NT2/D1 (cell line): Measurements from ENCODE around the gene KIAA1217.

Experiments
- DNase-seq: peaks from one replicate; pipeline ENCODE4 v3.0.0-alpha.2; 2011; ENCODE audit warnings: low read depth, low spot score
- H3K27me3 ChIP-seq: 2 replicates; pipeline ENCODE4 v1.6.0; 2011; ENCODE audit warnings: mild to moderate bottlenecking; ENCODE audit not compliant: insufficient read length, insufficient read depth
- H3K36me3 ChIP-seq: 2 replicates; pipeline ENCODE4 v1.6.1; 2011; ENCODE audit warnings: mild to moderate bottlenecking, low read length, mixed read lengths; ENCODE audit not compliant: insufficient read depth, insufficient read length
- H3K4me1 ChIP-seq: 2 replicates; pipeline ENCODE4 v1.5.1; 2011; ENCODE audit not compliant: insufficient read depth, insufficient read length
- H3K4me3 ChIP-seq: 2 replicates; pipeline ENCODE4 v1.5.1; 2011; ENCODE audit warnings: low read depth; ENCODE audit not compliant: insufficient read length
- H3K9ac ChIP-seq: 2 replicates; pipeline ENCODE4 v1.6.0; 2011; ENCODE audit warnings: low read depth; ENCODE audit not compliant: insufficient read length
- H3K9me3 ChIP-seq: 2 replicates; pipeline ENCODE4 v1.5.1; 2011; ENCODE audit warnings: mild to moderate bottlenecking, low read length; ENCODE audit not compliant: insufficient read depth
- SUZ12 ChIP-seq: IDR thresholded peaks from 2 replicates; pipeline ENCODE4 v1.6.1; 2011; ENCODE audit not compliant: insufficient read length, insufficient read depth; ENCODE audit errors: extremely low read depth
- YY1 ChIP-seq: IDR thresholded peaks from 2 replicates; pipeline ENCODE4 v1.6.1; 2011; ENCODE audit not compliant: insufficient read length, insufficient read depth
- ZNF274 ChIP-seq: IDR thresholded peaks from 2 replicates; pipeline ENCODE4 v1.6.1; 2011; ENCODE audit warnings: mild to moderate bottlenecking, low read depth, low read length

Gene KIAA1217

DNA sequence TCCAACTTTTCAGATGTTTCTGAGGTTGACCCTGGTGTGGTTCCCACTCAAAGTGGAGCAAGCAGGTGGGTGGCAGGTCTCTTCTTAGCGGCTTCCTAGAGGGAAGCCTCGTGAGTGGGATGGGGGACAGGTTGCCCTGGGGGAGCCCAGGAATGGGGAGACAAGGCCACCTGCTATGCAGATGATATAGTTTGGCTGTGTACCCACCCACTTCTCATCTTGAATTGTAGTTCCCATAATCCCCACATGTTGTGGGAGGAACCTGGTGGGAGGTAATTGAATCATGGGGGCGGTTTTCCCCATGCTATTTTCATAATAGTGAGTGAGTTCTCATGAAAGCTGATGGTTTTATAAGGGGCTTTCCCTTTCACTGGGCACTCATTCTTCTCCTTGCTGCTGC is 68.3 kb downstream of the KIAA1217 start:
- H3K36me3 ChIP-seq: peaks cover 22% of the 10 kb centered on the region
- no peaks in the 10 kb centered on the region for H3K4me1 ChIP-seq
- no peaks in the 10 kb centered on the region for H3K27me3 ChIP-seq
- no peak overlapping the region for H3K4me3 ChIP-seq
- no peak for DNase-seq
- H3K9ac ChIP-seq: no peak overlapping the region
- H3K9me3 ChIP-seq: peaks cover 8% of the 10 kb centered on the region; the same call in 1 of the 2 replicates
- TF ChIP-seq SUZ12 (no peak), YY1 (no peak), ZNF274 (no peak)

DNA sequence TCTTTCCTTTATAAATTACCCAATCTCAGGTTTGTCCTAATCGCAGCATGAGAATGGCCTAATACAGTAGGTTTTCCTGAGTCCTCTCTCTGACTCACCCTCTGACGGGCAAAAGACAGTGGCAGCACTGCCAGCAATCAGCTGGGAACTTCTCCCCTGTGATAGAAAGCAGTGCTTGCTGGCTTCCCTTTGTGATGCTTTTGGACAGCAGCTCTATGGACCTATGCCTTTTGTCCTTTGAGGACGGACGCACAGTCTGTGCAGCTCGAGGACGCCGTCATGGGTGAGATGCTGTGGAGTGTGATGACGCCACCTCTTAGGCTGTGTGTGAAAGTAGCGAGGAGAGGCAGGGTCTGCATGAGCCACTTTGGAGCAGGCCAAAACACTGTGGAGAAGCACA is 68.8 kb downstream of the KIAA1217 start:
- no peaks in the 10 kb centered on the region for H3K27me3 ChIP-seq
- no peak overlapping the region for H3K4me3 ChIP-seq
- peaks cover 8% of the 10 kb centered on the region; the same call in 1 of the 2 replicates for H3K9me3 ChIP-seq
- H3K36me3 ChIP-seq: peaks cover 21% of the 10 kb centered on the region
- H3K4me1 ChIP-seq: no peaks in the 10 kb centered on the region
- TF ChIP-seq SUZ12 (no peak), YY1 (no peak), ZNF274 (no peak)
- no peak for DNase-seq
- no peak overlapping the region for H3K9ac ChIP-seq

- Histone ChIP-seq H3K9ac (no peak overlapping the region), H3K36me3 (peaks cover 22% of the 10 kb centered on the region), H3K4me3 (no peak overlapping the region), H3K9me3 (peaks cover 8% of the 10 kb centered on the region; the same call in 1 of the 2 replicates), H3K4me1 (no peaks in the 10 kb centered on the region), H3K27me3 (no peaks in the 10 kb centered on the region)
- DNase-seq: no peak
- TF ChIP-seq SUZ12 (no peak), ZNF274 (no peak), YY1 (no peak)
Observed at GRCh38 chr10:24278176-24278889, 69.4 kb downstream of the KIAA1217 start.

- TF ChIP-seq YY1 (no peak), SUZ12 (no peak), ZNF274 (no peak)
- no peaks in the 10 kb centered on the region for H3K27me3 ChIP-seq
Observed at GRCh38 chr10:24279166-24279565, 70.2 kb downstream of the KIAA1217 start.

GRCh38 chr10:24287559-24288195 is 78.7 kb downstream of the KIAA1217 start:
- Histone ChIP-seq H3K27me3 (no peaks in the 10 kb centered on the region), H3K36me3 (peaks cover 25% of the 10 kb centered on the region), H3K9me3 (peaks cover 5% of the 10 kb centered on the region; the same call in 1 of the 2 replicates), H3K4me3 (no peak overlapping the region), H3K4me1 (no peaks in the 10 kb centered on the region), H3K9ac (no peak overlapping the region)
- no peak for DNase-seq
- no peak for TF ChIP-seq YY1
- TF ChIP-seq ZNF274: no peak
- no peak for TF ChIP-seq SUZ12

More at GRCh38 chr10:24279166-24279565, 70.2 kb downstream of the KIAA1217 start:
- Histone ChIP-seq H3K36me3 (peaks cover 22% of the 10 kb centered on the region), H3K9ac (no peak overlapping the region), H3K4me3 (no peak overlapping the region), H3K4me1 (no peaks in the 10 kb centered on the region), H3K9me3 (peaks cover 8% of the 10 kb centered on the region; the same call in 1 of the 2 replicates)
- no peak for DNase-seq

- Histone ChIP-seq H3K9me3 (peaks cover 5% of the 10 kb centered on the region; the same call in 1 of the 2 replicates), H3K4me1 (no peaks in the 10 kb centered on the region), H3K36me3 (peaks cover 24% of the 10 kb centered on the region), H3K9ac (no peak overlapping the region), H3K4me3 (no peak overlapping the region), H3K27me3 (no peaks in the 10 kb centered on the region)
- no peak for DNase-seq
- TF ChIP-seq ZNF274 (no peak), YY1 (no peak), SUZ12 (no peak)
Observed at GRCh38 chr10:24288581-24288980, 79.6 kb downstream of the KIAA1217 start.

- peaks cover 5% of the 10 kb centered on the region; the same call in 1 of the 2 replicates for H3K9me3 ChIP-seq
- no peak overlapping the region for H3K4me3 ChIP-seq
- DNase-seq: no peak
- H3K36me3 ChIP-seq: peaks cover 26% of the 10 kb centered on the region
- H3K9ac ChIP-seq: no peak overlapping the region
- TF ChIP-seq SUZ12 (no peak), YY1 (no peak), ZNF274 (no peak)
- H3K4me1 ChIP-seq: no peaks in the 10 kb centered on the region
- H3K27me3 ChIP-seq: no peaks in the 10 kb centered on the region
Observed at GRCh38 chr10:24289235-24289634, 80.3 kb downstream of the KIAA1217 start.
